ELR (cell line): ENCODE data around the gene YIPF5.

Experiments
- DNase-seq: peaks from one replicate; pipeline ENCODE4 v3.0.0-alpha.2; 2015; ENCODE audit warnings: low read depth

Gene YIPF5

GRCh38 chr5:144122641-144123040 is 47.8 kb downstream of the YIPF5 start:
- no peak for DNase-seq

GRCh38 chr5:144122081-144122480 is 48.4 kb downstream of the YIPF5 start:
- DNase-seq: no peak

GRCh38 chr5:144121577-144121976 is 48.9 kb downstream of the YIPF5 start:
- DNase-seq: no peak

- no peak for DNase-seq
Observed at GRCh38 chr5:144120661-144121180, 49.7 kb downstream of the YIPF5 start.

- DNase-seq: no peak
Observed at GRCh38 chr5:144117412-144117811, 53.0 kb downstream of the YIPF5 start.

GRCh38 chr5:144114571-144114970 is 55.9 kb downstream of the YIPF5 start:
- DNase-seq: no peak
